ENCODE results near the gene NCR1.
"Not testable (repeated sequence)": the region's sequence is repeated elsewhere in the genome, so short reads cannot be mapped to it uniquely, and the experiment has no call there.

NCR1 gene

DNA sequence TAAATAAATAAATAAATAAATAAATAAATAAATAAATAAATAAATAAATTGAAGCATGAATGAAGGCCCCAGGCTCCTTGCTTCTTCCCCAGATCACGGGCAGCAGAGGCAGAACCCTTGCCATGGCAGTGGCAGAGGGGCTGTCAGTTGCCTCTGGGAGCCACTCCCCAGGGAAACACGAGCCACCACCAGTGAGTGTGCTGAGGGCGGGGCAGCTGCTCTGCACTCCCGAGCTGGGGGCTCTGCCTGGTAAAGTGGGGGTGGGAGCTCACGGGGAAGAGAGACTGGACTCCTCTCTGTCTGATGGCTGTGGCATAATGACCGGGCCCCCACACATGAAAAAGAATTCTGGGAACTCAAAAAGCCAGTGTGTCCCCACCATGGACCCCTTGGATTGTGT is 24.1 kb upstream of the NCR1 start:
- TF ChIP-seq, protein P1, sequence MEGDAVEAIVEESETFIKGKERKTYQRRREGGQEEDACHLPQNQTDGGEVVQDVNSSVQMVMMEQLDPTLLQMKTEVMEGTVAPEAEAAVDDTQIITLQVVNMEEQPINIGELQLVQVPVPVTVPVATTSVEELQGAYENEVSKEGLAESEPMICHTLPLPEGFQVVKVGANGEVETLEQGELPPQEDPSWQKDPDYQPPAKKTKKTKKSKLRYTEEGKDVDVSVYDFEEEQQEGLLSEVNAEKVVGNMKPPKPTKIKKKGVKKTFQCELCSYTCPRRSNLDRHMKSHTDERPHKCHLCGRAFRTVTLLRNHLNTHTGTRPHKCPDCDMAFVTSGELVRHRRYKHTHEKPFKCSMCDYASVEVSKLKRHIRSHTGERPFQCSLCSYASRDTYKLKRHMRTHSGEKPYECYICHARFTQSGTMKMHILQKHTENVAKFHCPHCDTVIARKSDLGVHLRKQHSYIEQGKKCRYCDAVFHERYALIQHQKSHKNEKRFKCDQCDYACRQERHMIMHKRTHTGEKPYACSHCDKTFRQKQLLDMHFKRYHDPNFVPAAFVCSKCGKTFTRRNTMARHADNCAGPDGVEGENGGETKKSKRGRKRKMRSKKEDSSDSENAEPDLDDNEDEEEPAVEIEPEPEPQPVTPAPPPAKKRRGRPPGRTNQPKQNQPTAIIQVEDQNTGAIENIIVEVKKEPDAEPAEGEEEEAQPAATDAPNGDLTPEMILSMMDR (IDR thresholded peaks at IDR 0.05; ENCODE audit: control extremely low read depth, extremely low read depth, low read depth, missing control alignments): no peak
- CTCF ChIA-PET: interaction anchor here (0.6 to 1.5 kb wide), 10 partner anchors 9 to 623 kb away, joined by 3 read pairs; no protein-coding TSS in a partner anchor
- POLR2A ChIA-PET: no interaction called here
- DNase-seq (ENCODE audit: extremely low spot score): no peak

DNA sequence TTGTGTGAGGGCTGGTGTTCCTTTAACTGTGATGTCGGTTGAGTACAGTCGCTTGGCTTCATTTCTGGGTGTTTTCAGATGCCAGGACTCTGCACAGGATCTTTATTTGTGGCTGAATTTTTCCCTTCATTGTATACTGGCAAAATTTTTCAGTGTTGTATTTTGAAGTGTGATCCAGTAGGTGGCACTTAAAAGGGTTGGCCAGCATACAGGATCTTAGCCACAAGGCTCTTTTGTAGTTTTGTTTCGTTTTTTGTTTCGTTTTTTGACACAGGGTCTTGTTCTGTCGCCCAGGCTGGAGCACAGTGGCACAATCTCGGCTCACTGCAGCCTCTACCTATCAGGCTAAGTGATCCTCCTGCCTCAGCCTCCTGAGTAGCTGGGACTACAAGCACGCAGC is 23.2 kb upstream of the NCR1 start:
- peak; percentile 72 for DNase-seq (ENCODE audit: extremely low spot score)
- TF ChIP-seq, protein P1 (IDR thresholded peaks at IDR 0.05; ENCODE audit: control extremely low read depth, extremely low read depth, low read depth, missing control alignments): peak; percentile 31
- ChIA-PET CTCF (interaction anchor here (1.1 kb wide), 1 partner anchor 259 kb away, joined by 3 read pairs; no protein-coding TSS in a partner anchor), POLR2A (no interaction called here)

DNA sequence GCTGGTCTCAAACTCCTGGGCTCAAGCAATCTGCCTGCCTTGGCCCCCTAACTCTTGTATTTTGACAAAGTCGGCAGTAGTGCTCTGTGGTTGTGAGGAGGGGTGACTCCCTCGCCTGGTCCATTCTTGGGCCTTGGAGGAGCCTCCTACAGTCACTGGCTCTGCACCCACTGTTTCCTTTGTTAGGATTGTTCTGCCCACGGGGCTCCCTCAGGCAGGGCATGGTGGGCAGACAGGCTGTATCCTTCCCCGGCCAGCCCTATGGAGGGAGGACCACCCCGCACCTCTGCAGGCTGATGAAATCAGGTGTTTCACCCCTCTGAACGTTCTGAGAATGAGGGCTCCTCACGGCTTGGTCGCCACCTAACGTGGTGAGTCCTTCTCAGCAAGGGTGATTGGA is 22.7 kb upstream of the NCR1 start:
- TF ChIP-seq, protein P1 (IDR thresholded peaks at IDR 0.05; ENCODE audit: control extremely low read depth, extremely low read depth, low read depth, missing control alignments): no peak
- ChIA-PET CTCF (no interaction called here), POLR2A (no interaction called here)
- DNase-seq (ENCODE audit: extremely low spot score): no peak

DNA sequence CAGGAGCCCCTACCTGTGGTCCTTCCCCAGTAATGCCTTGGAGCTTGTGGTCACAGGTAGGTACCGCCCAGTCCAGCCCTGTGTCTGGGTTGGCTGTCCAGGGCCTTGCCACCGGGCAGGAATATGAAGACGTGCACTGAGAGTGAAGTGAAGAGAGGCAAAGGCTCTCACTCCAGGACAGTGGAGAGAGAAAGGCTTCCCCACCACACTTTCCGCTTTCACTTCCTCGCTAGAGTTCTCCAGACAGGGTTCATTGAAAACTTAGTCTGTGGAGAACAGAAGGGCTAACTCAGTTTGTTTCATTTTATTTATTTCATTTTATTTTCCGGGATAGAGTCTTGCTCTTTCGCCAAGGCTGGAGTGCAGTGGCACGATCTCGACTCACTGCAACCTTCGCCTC is 17.7 kb upstream of the NCR1 start:
- no peak for DNase-seq (ENCODE audit: extremely low spot score)
- POLR2A ChIA-PET: no interaction called here

DNA sequence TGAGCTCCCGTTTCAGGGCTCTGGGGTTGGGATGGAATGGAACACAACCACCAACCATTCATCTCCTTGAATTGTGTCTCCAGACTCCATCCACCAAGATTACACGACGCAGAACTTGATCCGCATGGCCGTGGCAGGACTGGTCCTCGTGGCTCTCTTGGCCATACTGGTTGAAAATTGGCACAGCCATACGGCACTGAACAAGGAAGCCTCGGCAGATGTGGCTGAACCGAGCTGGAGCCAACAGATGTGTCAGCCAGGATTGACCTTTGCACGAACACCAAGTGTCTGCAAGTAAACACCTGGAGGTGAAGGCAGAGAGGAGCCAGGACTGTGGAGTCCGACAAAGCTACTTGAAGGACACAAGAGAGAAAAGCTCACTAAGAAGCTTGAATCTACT is 16.4 kb upstream of the NCR1 start:
- DNase-seq (ENCODE audit: extremely low spot score): no peak
- CTCF ChIA-PET: interaction anchor here (1.3 kb wide), 1 partner anchor 528 kb away, joined by 3 read pairs; no protein-coding TSS in a partner anchor
- POLR2A ChIA-PET: no interaction called here
- TF ChIP-seq, protein P1 (IDR thresholded peaks at IDR 0.05; ENCODE audit: control extremely low read depth, extremely low read depth, low read depth, missing control alignments): no peak

More for the DNA sequence above, 17.7 kb upstream of the NCR1 start:
- TF ChIP-seq, protein P1 (IDR thresholded peaks at IDR 0.05; ENCODE audit: control extremely low read depth, extremely low read depth, low read depth, missing control alignments): no peak
- CTCF ChIA-PET: no interaction called here

- TF ChIP-seq, protein P1 (IDR thresholded peaks at IDR 0.05; ENCODE audit: control extremely low read depth, extremely low read depth, low read depth, missing control alignments): no peak
- ChIA-PET CTCF (interaction anchor here (0.9 to 1.1 kb wide), 2 partner anchors 12 to 27 kb away, joined by 3 read pairs; no protein-coding TSS in a partner anchor), POLR2A (no interaction called here)
- DNase-seq (ENCODE audit: extremely low spot score): no peak
Measured at GRCh38 chr19:54893406-54893805, 12.5 kb upstream of the NCR1 start.

- CTCF ChIA-PET: interaction anchor here (0.9 to 1.1 kb wide), 2 partner anchors 13 to 26 kb away, joined by 3 read pairs; no protein-coding TSS in a partner anchor
- DNase-seq (ENCODE audit: extremely low spot score); POLR2A ChIA-PET: not testable (repeated sequence)
Measured at GRCh38 chr19:54894106-54894505, 11.8 kb upstream of the NCR1 start.

All from GM10248 (cell line).